Skin epidermis (tissue), 12 donors: Measurements from ENCODE around the gene RAB13.

Experiments
- H3K27ac ChIP-seq, 21 experiments: fragments of 200-600 bp; sonication (generic) in 11 of 21; one replicate each; pipeline ENCODE4 v1.5.0; 2020; ENCODE audit warnings: mild to moderate bottlenecking in 3 of 21, inconsistent platforms in 2 of 21, moderate library complexity in 2 of 21
- H3K4me3 ChIP-seq, 7 experiments: fragments of 200-600 bp; sonication (generic) in 2 of 7; one replicate each; pipeline ENCODE4 v1.5.0; 2020; ENCODE audit warnings: inconsistent platforms in 2 of 7, mild to moderate bottlenecking in 2 of 7, moderate library complexity in 1 of 7

The RAB13 gene

GRCh38 chr1:153939476-153939875 is 46.7 kb downstream of the RAB13 start:
- Histone ChIP-seq H3K27ac (no peak overlapping the region), H3K4me3 (no peak overlapping the region)

- Histone ChIP-seq H3K4me3 (no peak overlapping the region), H3K27ac (no peak overlapping the region)
These were observed 47.1 kb downstream of the RAB13 start for GRCh38 chr1:153938996-153939395.

- no peak overlapping the region for H3K4me3 ChIP-seq
- no peak overlapping the region for H3K27ac ChIP-seq
These were observed 48.8 kb downstream of the RAB13 start for GRCh38 chr1:153937331-153937730.

GRCh38 chr1:153936011-153936802 is 49.9 kb downstream of the RAB13 start:
- H3K27ac ChIP-seq = no peak overlapping the region
- H3K4me3 ChIP-seq = no peak overlapping the region

GRCh38 chr1:153934746-153935145 is 51.4 kb downstream of the RAB13 start:
- no peak overlapping the region for H3K4me3 ChIP-seq
- no peak overlapping the region for H3K27ac ChIP-seq

GRCh38 chr1:153933955-153934354 is 52.2 kb downstream of the RAB13 start:
- H3K4me3 ChIP-seq = no peak overlapping the region

GRCh38 chr1:153933430-153933829 is 52.7 kb downstream of the RAB13 start:
- peak overlapping the region in 1 of 21 experiments; percentile 1 for H3K27ac ChIP-seq

More at GRCh38 chr1:153933955-153934354, 52.2 kb downstream of the RAB13 start:
- H3K27ac ChIP-seq = no peak overlapping the region

GRCh38 chr1:153932156-153933131 is 53.7 kb downstream of the RAB13 start:
- Histone ChIP-seq H3K4me3 (no peak overlapping the region), H3K27ac (no peak overlapping the region)

More at GRCh38 chr1:153933430-153933829, 52.7 kb downstream of the RAB13 start:
- no peak overlapping the region for H3K4me3 ChIP-seq
